CD14-positive monocyte (primary cell): ENCODE results near the gene NELL1. TPM values are rescaled to one million over a fixed set of nuclear protein-coding genes. Genes with fewer than 3 reads are reported as not detected.

ENCODE experiments used
- DNase-seq, 3 donors: peaks; one replicate each; pipeline ENCODE4 v3.0.0-alpha.2; 2011 to 2022
- H2AFZ ChIP-seq: 2 replicates; pipeline ENCODE4 v1.6.0; 2012; ENCODE audit warnings: mild to moderate bottlenecking, low read depth, low read length, inconsistent platforms; ENCODE audit not compliant: insufficient read depth, poor library complexity, severe bottlenecking
- H3K27ac ChIP-seq, 2 donors: 1 replicate in 1 of 2; 2 replicates in 1 of 2; pipeline ENCODE4 v1.5.1; 2012 to 2013; ENCODE audit warnings: low read length in 2 of 2, control low read depth in 1 of 2, inconsistent platforms in 1 of 2, low read depth in 1 of 2, mild to moderate bottlenecking in 1 of 2
- H3K27me3 ChIP-seq, 2 donors: one replicate each; pipeline versions ENCODE4 v1.6.0 to v1.6.1; 2011 to 2013; ENCODE audit warnings: low read length in 2 of 2; ENCODE audit not compliant: control insufficient read depth in 2 of 2, insufficient read depth in 2 of 2
- H3K36me3 ChIP-seq, 2 donors: replicated peaks in 1 of 2; 1 replicate in 1 of 2; 2 replicates in 1 of 2; pipeline versions ENCODE4 v1.5.1 to v1.6.1; 2012 to 2013; ENCODE audit warnings: low read length in 2 of 2, control low read depth in 1 of 2, inconsistent platforms in 1 of 2, mild to moderate bottlenecking in 1 of 2; ENCODE audit not compliant: insufficient read depth in 2 of 2, control insufficient read depth in 1 of 2
- H3K4me1 ChIP-seq, 2 donors: 1 replicate in 1 of 2; 2 replicates in 1 of 2; pipeline versions ENCODE4 v1.5.1 to v1.6.1; 2012 to 2013; ENCODE audit warnings: low read length in 2 of 2, control low read depth in 1 of 2, inconsistent platforms in 1 of 2, mild to moderate bottlenecking in 1 of 2, moderate library complexity in 1 of 2; ENCODE audit not compliant: insufficient read depth in 2 of 2, control insufficient read depth in 1 of 2
- H3K4me2 ChIP-seq: replicated peaks from 2 replicates; pipeline ENCODE3; 2012; ENCODE audit warnings: low read length, moderate library complexity, mild to moderate bottlenecking; ENCODE audit not compliant: poor library complexity, severe bottlenecking; ENCODE audit errors: extremely low read depth
- H3K4me3 ChIP-seq, 3 experiments: fragments of 200-600 bp in 1 of 3; sonication (generic) in 1 of 3; replicated peaks in 1 of 3; 1 replicate in 2 of 3; 2 replicates in 1 of 3; pipeline ENCODE4 v1.5.1; 2011 to 2013; ENCODE audit warnings: low read length in 3 of 3, mild to moderate bottlenecking in 3 of 3, control low read depth in 2 of 3, low read depth in 2 of 3, inconsistent platforms in 1 of 3, moderate library complexity in 1 of 3
- H3K79me2 ChIP-seq: 2 replicates; pipeline ENCODE4 v1.6.0; 2012; ENCODE audit warnings: mild to moderate bottlenecking, control low read depth, inconsistent platforms, low read length, moderate library complexity; ENCODE audit not compliant: insufficient read depth
- H3K9ac ChIP-seq: 2 replicates; pipeline ENCODE4 v1.6.0; 2017; ENCODE audit warnings: low read length, mild to moderate bottlenecking; ENCODE audit not compliant: insufficient read depth, poor library complexity, severe bottlenecking
- H3K9me3 ChIP-seq, 2 donors: replicated peaks in 1 of 2; 1 replicate in 1 of 2; 2 replicates in 1 of 2; pipeline versions ENCODE4 v1.5.1 to v1.6.1; 2012 to 2013; ENCODE audit warnings: low read length in 2 of 2, control low read depth in 1 of 2; ENCODE audit not compliant: control insufficient read depth in 1 of 2, insufficient read depth in 1 of 2
- H4K20me1 ChIP-seq: 2 replicates; pipeline ENCODE4 v1.6.0; 2012; ENCODE audit warnings: mild to moderate bottlenecking, low read length, control low read depth, moderate library complexity; ENCODE audit not compliant: insufficient read depth
- H3K27ac Mint-ChIP-seq, 7 donors: one replicate each; pipeline ENCODE4 v1.8.0; 2020; ENCODE audit warnings: mild to moderate bottlenecking in 7 of 7, mixed read lengths in 7 of 7, moderate library complexity in 6 of 7, inconsistent platforms in 2 of 7
- H3K27me3 Mint-ChIP-seq, 3 donors: one replicate each; pipeline ENCODE4 v1.8.0; 2021 to 2022; ENCODE audit warnings: low read depth in 3 of 3, mild to moderate bottlenecking in 3 of 3, mixed read lengths in 3 of 3, moderate library complexity in 3 of 3, inconsistent platforms in 1 of 3
- H3K36me3 Mint-ChIP-seq, 2 donors: one replicate each; pipeline ENCODE4 v1.8.0; 2020; ENCODE audit warnings: mixed read lengths in 2 of 2, inconsistent platforms in 1 of 2, mild to moderate bottlenecking in 1 of 2
- H3K4me1 Mint-ChIP-seq: one replicate; pipeline ENCODE4 v1.8.0; 2020; ENCODE audit warnings: mild to moderate bottlenecking, mixed read lengths
- H3K4me3 Mint-ChIP-seq, 2 donors: one replicate each; pipeline ENCODE4 v1.8.0; 2020; ENCODE audit warnings: mild to moderate bottlenecking in 2 of 2, mixed read lengths in 2 of 2, moderate library complexity in 1 of 2
- H3K9me3 Mint-ChIP-seq, 7 donors: one replicate each; pipeline ENCODE4 v1.8.0; 2020 to 2022; ENCODE audit warnings: mixed read lengths in 7 of 7, mild to moderate bottlenecking in 6 of 7, moderate library complexity in 6 of 7, inconsistent platforms in 2 of 7
- WGBS: methylation state at CpG from one replicate; pipeline ENCODE4 v1.1.5; 2013; ENCODE audit warnings: missing lambda C conversion rate; ENCODE audit not compliant: insufficient coverage; 5-methylcytosine and 5-hydroxymethylcytosine counted together
- intact Hi-C, 2 donors: fragments of 100-400 bp; cut with micrococcal nuclease; formaldehyde crosslinking; loops; one replicate each; pipeline versions ENCODE4 v1.15.0 to v1.15.1; 2023
- polyA plus RNA-seq, 3 donors: library from polyadenylated mRNA; depleted of rRNA in 1 of 3; unstranded in 2 of 3; stranded (reverse) in 1 of 3; fragments of 300-500 nt in 2 of 3; fragments of >200 nt in 1 of 3; fragmentation: Illumina TruSeq in 2 of 3; gene quantifications; 1 replicate in 2 of 3; 2 replicates in 1 of 3; pipeline ENCODE4 v1.2.3, GENCODE V29; 2012 to 2021
- TF ChIP-seq, protein P1 (sequence below): fragments of 200-600 bp; IDR thresholded peaks from one replicate; pipeline ENCODE4 v1.8.0; 2022; ENCODE audit warnings: antibody characterized with exemption, mild to moderate bottlenecking

Gene NELL1
- polyA plus RNA-seq, 3 donors, result not detected

DNA sequence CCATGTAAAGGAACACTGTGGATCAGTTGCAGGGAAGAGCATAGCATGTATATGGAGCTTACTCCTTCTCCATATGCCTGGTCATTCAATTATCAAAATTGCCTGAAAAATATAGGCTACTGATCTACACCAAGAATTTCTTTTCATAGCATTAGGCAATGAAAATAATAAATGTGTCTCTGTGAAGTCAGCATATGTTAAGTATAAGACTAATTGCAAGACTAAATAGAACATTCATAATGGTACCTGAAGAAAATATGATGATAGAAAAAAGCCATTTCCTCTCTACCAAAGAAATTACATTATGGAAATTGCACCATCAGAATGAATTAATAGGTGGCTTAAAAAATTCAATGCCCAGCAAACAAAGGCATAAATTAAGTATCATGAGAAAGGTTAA lies 584.7 kb downstream of the NELL1 start:
- Histone ChIP-seq H3K9ac (no peak overlapping the region), H3K4me2 (no peak overlapping the region), H3K27ac (no peak overlapping the region), H3K36me3 (no peaks in the 10 kb centered on the region), H3K9me3 (no peaks in the 10 kb centered on the region), H3K79me2 (no peaks in the 10 kb centered on the region), H4K20me1 (no peaks in the 10 kb centered on the region), H3K27me3 (no peaks in the 10 kb centered on the region), H3K4me3 (no peak overlapping the region), H2AFZ (no peak overlapping the region), H3K4me1 (no peaks in the 10 kb centered on the region)
- H3K4me1 Mint-ChIP-seq, result no peaks in the 10 kb centered on the region
- no peak for DNase-seq
- H3K9me3 Mint-ChIP-seq, result peaks cover 0 to 2% (median 2%) of the 10 kb centered on the region in 7 donors
- no peaks in the 10 kb centered on the region for H3K36me3 Mint-ChIP-seq
- no peak overlapping the region for H3K4me3 Mint-ChIP-seq
- intact Hi-C loops, result no loop called here
- no peak overlapping the region for H3K27ac Mint-ChIP-seq
- no peaks in the 10 kb centered on the region for H3K27me3 Mint-ChIP-seq
- TF ChIP-seq, protein P1, sequence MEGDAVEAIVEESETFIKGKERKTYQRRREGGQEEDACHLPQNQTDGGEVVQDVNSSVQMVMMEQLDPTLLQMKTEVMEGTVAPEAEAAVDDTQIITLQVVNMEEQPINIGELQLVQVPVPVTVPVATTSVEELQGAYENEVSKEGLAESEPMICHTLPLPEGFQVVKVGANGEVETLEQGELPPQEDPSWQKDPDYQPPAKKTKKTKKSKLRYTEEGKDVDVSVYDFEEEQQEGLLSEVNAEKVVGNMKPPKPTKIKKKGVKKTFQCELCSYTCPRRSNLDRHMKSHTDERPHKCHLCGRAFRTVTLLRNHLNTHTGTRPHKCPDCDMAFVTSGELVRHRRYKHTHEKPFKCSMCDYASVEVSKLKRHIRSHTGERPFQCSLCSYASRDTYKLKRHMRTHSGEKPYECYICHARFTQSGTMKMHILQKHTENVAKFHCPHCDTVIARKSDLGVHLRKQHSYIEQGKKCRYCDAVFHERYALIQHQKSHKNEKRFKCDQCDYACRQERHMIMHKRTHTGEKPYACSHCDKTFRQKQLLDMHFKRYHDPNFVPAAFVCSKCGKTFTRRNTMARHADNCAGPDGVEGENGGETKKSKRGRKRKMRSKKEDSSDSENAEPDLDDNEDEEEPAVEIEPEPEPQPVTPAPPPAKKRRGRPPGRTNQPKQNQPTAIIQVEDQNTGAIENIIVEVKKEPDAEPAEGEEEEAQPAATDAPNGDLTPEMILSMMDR, result no peak

DNA sequence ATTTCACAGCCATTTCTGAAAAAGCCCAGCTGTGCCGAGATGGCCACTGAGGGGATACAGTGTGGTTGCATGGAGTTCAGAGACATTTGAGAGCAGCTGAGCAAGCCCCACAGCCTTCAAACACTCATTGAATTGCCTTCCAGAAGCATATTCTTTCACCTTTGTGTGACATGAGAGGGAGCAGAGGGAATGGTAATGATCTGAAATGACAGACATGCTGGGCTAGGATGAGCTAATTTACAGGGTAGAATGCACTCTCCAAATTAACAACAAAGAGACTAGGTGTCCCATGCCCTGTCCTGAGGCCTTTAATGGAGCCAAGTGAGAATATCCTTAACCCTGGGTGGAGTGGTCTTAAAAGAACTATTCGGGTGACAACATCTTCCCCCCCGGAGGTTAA lies 585.4 kb downstream of the NELL1 start:
- no peak overlapping the region for H3K9ac ChIP-seq
- H3K9me3 ChIP-seq, result no peaks in the 10 kb centered on the region
- TF ChIP-seq, protein P1, result no peak
- no peaks in the 10 kb centered on the region for H3K27me3 Mint-ChIP-seq
- H3K36me3 ChIP-seq, result no peaks in the 10 kb centered on the region
- no peak overlapping the region for H2AFZ ChIP-seq
- intact Hi-C loops, result no loop called here
- no peaks in the 10 kb centered on the region for H3K79me2 ChIP-seq
- no peaks in the 10 kb centered on the region for H4K20me1 ChIP-seq
- H3K4me1 Mint-ChIP-seq, result no peaks in the 10 kb centered on the region
- no peak overlapping the region for H3K27ac Mint-ChIP-seq
- no peaks in the 10 kb centered on the region for H3K36me3 Mint-ChIP-seq
- no peaks in the 10 kb centered on the region for H3K4me1 ChIP-seq
- H3K27ac ChIP-seq, result no peak overlapping the region
- H3K9me3 Mint-ChIP-seq, result peaks cover 0 to 3% (median 2%) of the 10 kb centered on the region in 7 donors
- no peaks in the 10 kb centered on the region for H3K27me3 ChIP-seq
- WGBS, result no CpG with 5 or more reads among the region's 3 CpGs
- H3K4me3 Mint-ChIP-seq, result no peak overlapping the region
- no peak overlapping the region for H3K4me3 ChIP-seq
- H3K4me2 ChIP-seq, result no peak overlapping the region
- DNase-seq, result no peak
